Activated naive CD8-positive, alpha-beta T cell treated with anti-CD3 and anti-CD28 coated beads, Interleukin-2, amount 50 U/mL, for 24 hours (primary cell): Measurements from ENCODE around the gene HS2ST1.
"Not testable (repeated sequence)": the region's sequence is repeated elsewhere in the genome, so short reads cannot be mapped to it uniquely, and the experiment has no call there.

Experiments used
- ATAC-seq: fragments of 150-1000 bp; cut with Tn5 transposase; one replicate; pipeline ENCODE4 v1.10.0; 2021
- DNase-seq: peaks from one replicate; pipeline ENCODE4 v3.0.0; 2021
- H3K27ac Mint-ChIP-seq: one replicate; pipeline ENCODE4 v1.8.0; 2021; ENCODE audit warnings: mild to moderate bottlenecking, mixed read lengths
- H3K27me3 Mint-ChIP-seq: one replicate; pipeline ENCODE4 v1.8.0; 2021; ENCODE audit warnings: mixed read lengths
- H3K36me3 Mint-ChIP-seq: one replicate; pipeline ENCODE4 v1.8.0; 2021; ENCODE audit warnings: low read depth, mixed read lengths
- H3K4me1 Mint-ChIP-seq: one replicate; pipeline ENCODE4 v1.8.0; 2021; ENCODE audit warnings: mixed read lengths
- H3K4me3 Mint-ChIP-seq: one replicate; pipeline ENCODE4 v1.8.0; 2021; ENCODE audit warnings: mild to moderate bottlenecking, moderate library complexity, mixed read lengths
- H3K9me3 Mint-ChIP-seq: one replicate; pipeline ENCODE4 v1.8.0; 2021; ENCODE audit warnings: mixed read lengths

HS2ST1 gene

DNA sequence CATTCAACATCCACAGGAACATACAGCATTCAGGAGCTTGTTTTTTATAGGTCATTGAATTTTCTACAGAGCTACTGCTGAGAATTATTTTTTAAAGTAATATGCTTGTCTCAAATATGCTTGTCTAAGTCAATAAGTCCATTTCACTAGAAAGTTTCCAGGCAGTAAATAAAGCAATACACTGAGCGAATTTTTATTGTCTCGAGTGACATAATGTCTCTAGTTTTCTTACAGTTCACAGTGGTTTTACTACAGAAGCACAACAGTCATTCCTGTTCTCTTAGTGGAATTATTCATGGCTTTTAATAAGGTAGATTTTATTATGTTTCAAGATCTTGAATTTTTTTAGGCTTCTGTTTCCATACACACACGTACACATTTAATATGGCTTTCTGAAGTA, 83.8 kb downstream of the HS2ST1 start:
- DNase-seq (no peak), ATAC-seq (no peak)
- H3K4me1 Mint-ChIP-seq: peaks cover 17% of the 10 kb centered on the region
- H3K4me3 Mint-ChIP-seq: no peak overlapping the region
- H3K27ac Mint-ChIP-seq: no peak overlapping the region
- H3K36me3 Mint-ChIP-seq: peaks cover 10% of the 10 kb centered on the region
- no peaks in the 10 kb centered on the region for H3K9me3 Mint-ChIP-seq
- no peaks in the 10 kb centered on the region for H3K27me3 Mint-ChIP-seq

- Mint-ChIP-seq H3K27me3 (no peaks in the 10 kb centered on the region), H3K27ac (no peak overlapping the region), H3K36me3 (peaks cover 10% of the 10 kb centered on the region), H3K4me3 (no peak overlapping the region), H3K9me3 (no peaks in the 10 kb centered on the region), H3K4me1 (peaks cover 17% of the 10 kb centered on the region)
- ATAC-seq: peak; percentile 61
- no peak for DNase-seq
Observed at GRCh38 chr1:86998727-86999126, 84.3 kb downstream of the HS2ST1 start.

- no peak for DNase-seq
- H3K9me3 Mint-ChIP-seq: no peaks in the 10 kb centered on the region
- peaks cover 17% of the 10 kb centered on the region for H3K4me1 Mint-ChIP-seq
- peaks cover 10% of the 10 kb centered on the region for H3K36me3 Mint-ChIP-seq
- H3K27ac Mint-ChIP-seq: no peak overlapping the region
- no peaks in the 10 kb centered on the region for H3K27me3 Mint-ChIP-seq
- no peak for ATAC-seq
- H3K4me3 Mint-ChIP-seq: no peak overlapping the region
Observed at GRCh38 chr1:87000460-87000859, 86.0 kb downstream of the HS2ST1 start.

DNA sequence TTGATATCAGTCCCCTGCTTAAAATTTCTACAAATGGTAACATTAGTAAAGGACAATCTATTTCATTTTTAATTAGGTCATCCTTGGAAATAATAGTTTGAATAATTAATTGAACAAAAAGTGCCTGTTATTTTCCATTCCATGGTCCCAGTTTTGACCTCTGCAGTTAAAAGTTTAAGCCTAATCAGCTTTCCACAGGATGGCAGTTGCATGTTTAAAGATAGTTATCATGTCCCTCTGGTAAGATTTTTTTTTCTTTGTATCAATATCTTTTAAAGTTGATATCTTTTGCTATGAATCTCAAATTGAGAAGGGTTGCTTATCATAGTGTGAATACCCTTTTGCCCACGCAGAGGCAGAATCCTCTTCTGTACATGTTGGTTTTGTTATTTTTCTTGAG, 90.4 kb downstream of the HS2ST1 start:
- ATAC-seq: no peak
- Mint-ChIP-seq H3K4me1 (no peaks in the 10 kb centered on the region), H3K4me3 (no peak overlapping the region), H3K9me3 (no peaks in the 10 kb centered on the region), H3K27me3 (no peaks in the 10 kb centered on the region), H3K36me3 (peaks cover 6% of the 10 kb centered on the region), H3K27ac (no peak overlapping the region)
- no peak for DNase-seq

GRCh38 chr1:87007323-87007722, 92.9 kb downstream of the HS2ST1 start:
- no peak overlapping the region for H3K27ac Mint-ChIP-seq
- DNase-seq: no peak
- no peak for ATAC-seq

DNA sequence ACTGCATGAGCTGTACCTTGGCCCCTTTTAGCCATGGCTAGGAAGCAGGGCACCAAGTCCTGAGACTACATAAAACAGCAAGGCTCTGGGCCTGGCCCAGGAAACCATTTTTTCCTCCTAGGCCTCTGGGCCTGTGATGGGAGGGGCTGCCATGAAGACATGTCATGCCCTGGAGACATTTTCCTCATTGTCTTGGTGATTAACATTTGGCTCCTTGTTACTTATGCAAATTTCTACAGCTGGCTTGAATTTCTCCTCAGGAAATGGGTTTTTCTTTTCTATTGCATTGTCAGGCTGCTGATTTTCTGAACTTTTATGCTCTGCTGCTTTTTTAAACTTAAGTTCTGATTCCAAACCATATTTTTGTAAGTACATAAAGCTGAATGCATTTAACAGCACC, 99.0 kb downstream of the HS2ST1 start:
- not testable (repeated sequence) for H3K27ac Mint-ChIP-seq, ATAC-seq, H3K4me3 Mint-ChIP-seq, H3K27me3 Mint-ChIP-seq, H3K4me1 Mint-ChIP-seq
- peaks cover 13% of the 10 kb centered on the region for H3K9me3 Mint-ChIP-seq
- DNase-seq: peak; percentile 7
- peaks cover 31% of the 10 kb centered on the region for H3K36me3 Mint-ChIP-seq

More at GRCh38 chr1:87007323-87007722, 92.9 kb downstream of the HS2ST1 start:
- Mint-ChIP-seq H3K9me3 (peaks cover 8% of the 10 kb centered on the region), H3K4me1 (no peaks in the 10 kb centered on the region), H3K36me3 (peaks cover 18% of the 10 kb centered on the region), H3K27me3 (no peaks in the 10 kb centered on the region), H3K4me3 (no peak overlapping the region)

GRCh38 chr1:87017998-87018672, 103.7 kb downstream of the HS2ST1 start:
- Mint-ChIP-seq H3K4me1 (no peaks in the 10 kb centered on the region), H3K27ac (no peak overlapping the region), H3K27me3 (no peaks in the 10 kb centered on the region), H3K36me3 (peaks cover 11% of the 10 kb centered on the region), H3K9me3 (no peaks in the 10 kb centered on the region), H3K4me3 (no peak overlapping the region)
- no peak for ATAC-seq
- DNase-seq: no peak

DNA sequence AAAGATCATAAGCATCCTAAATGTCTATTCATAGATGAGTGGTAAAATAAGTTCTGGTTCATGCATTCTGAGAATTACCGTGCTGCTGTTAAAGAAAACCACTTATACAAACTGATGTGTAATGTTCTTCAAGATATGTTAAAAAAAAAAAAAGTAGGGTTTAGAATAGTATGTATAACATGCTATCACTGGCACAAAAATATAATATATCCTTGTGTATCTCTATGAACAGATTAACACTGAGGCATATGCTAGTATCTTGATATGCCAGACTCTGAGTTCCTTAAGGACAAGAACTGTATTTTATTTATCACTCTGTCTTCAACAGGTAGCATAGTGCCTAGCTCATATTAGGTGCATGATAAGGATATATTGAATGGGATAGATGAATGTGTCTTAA, 108.9 kb downstream of the HS2ST1 start:
- no peaks in the 10 kb centered on the region for H3K27me3 Mint-ChIP-seq
- no peaks in the 10 kb centered on the region for H3K4me1 Mint-ChIP-seq
- H3K36me3 Mint-ChIP-seq: no peaks in the 10 kb centered on the region

GRCh38 chr1:87024936-87025540, 110.6 kb downstream of the HS2ST1 start:
- H3K4me1 Mint-ChIP-seq: no peaks in the 10 kb centered on the region
- no peak for DNase-seq
- no peak overlapping the region for H3K4me3 Mint-ChIP-seq
- H3K9me3 Mint-ChIP-seq: no peaks in the 10 kb centered on the region
- no peaks in the 10 kb centered on the region for H3K36me3 Mint-ChIP-seq
- H3K27ac Mint-ChIP-seq: no peak overlapping the region
- H3K27me3 Mint-ChIP-seq: no peaks in the 10 kb centered on the region
- no peak for ATAC-seq

More for the DNA sequence above, 108.9 kb downstream of the HS2ST1 start:
- Mint-ChIP-seq H3K4me3 (no peak overlapping the region), H3K27ac (no peak overlapping the region), H3K9me3 (no peaks in the 10 kb centered on the region)
- ATAC-seq (no peak), DNase-seq (no peak)

GRCh38 chr1:87027561-87027960, 113.1 kb downstream of the HS2ST1 start:
- ATAC-seq, H3K4me3 Mint-ChIP-seq, H3K9me3 Mint-ChIP-seq, H3K27ac Mint-ChIP-seq, DNase-seq, H3K27me3 Mint-ChIP-seq, H3K36me3 Mint-ChIP-seq, H3K4me1 Mint-ChIP-seq: not testable (repeated sequence)

DNA sequence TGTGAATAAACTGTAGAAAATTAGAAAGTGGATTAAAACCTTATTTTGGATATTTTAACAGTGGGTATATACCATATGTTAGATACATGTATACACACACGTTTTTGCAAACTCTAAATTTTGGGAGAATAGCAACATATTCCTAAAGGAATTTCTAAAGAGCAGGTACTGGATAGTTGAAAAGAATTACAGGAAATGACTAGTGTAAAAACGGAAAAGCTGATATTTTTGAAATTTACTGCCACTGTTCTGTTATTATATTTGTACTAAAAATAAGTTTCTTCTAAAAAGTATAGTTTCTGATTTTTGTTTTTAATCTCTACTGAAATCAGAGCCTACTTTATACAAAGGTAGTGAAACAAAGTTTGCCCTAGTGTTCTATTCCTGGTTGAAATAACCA, 114.1 kb downstream of the HS2ST1 start:
- DNase-seq (no peak), ATAC-seq (no peak)
- H3K4me1 Mint-ChIP-seq: no peaks in the 10 kb centered on the region
- no peaks in the 10 kb centered on the region for H3K27me3 Mint-ChIP-seq
- H3K36me3 Mint-ChIP-seq: no peaks in the 10 kb centered on the region
- H3K9me3 Mint-ChIP-seq: no peaks in the 10 kb centered on the region
- H3K4me3 Mint-ChIP-seq: no peak overlapping the region
- H3K27ac Mint-ChIP-seq: no peak overlapping the region

DNA sequence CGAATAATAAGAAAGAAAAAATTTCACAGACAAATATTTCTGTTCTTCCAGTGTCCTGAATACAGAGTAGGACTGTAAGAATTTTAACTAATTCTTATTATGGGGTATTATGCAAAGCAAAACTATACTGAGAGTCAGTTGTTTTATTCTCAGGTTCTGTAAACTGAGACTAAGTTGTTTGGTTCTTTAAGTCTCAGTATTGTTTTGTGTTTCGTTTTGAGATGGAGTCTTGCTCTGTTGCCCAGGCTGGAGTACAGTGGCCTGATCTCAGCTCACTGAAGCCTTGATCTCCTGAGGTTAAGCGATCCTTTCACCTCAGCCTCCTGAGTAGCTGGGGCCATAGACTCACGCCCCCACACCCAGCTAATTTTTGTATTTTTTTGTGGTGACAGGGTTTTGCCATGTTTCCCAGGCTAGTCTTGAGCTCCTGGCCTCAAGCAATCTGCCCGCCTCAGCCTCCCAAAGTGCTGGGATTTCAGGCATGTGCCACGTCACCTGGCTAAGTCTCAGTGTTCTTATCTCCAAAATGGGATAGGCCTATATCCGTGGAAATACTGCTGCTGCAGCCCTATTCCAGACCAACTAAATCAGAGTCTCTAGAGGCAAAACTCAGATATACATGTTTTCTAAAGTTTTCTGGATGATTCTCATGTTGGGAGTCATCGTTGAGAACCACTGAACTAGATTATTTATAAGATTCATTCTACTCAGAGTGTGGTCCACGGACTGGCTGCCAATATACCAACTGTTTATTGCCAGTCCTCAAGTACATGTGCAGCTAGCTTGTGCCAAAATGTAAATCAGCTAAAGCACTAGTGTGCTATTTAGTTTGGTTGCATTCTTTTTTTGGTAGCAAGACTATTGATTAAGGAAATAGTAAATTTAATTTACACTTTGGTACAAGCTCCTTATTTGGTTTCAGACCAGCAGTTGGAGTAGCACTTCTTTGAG, 116.6 kb downstream of the HS2ST1 start:
- H3K27ac Mint-ChIP-seq: no peak overlapping the region
- H3K4me3 Mint-ChIP-seq: no peak overlapping the region
- H3K9me3 Mint-ChIP-seq: no peaks in the 10 kb centered on the region
- H3K4me1 Mint-ChIP-seq: no peaks in the 10 kb centered on the region
- H3K36me3 Mint-ChIP-seq: no peaks in the 10 kb centered on the region
- no peak for DNase-seq
- H3K27me3 Mint-ChIP-seq: no peaks in the 10 kb centered on the region
- no peak for ATAC-seq

- no peaks in the 10 kb centered on the region for H3K9me3 Mint-ChIP-seq
- H3K4me3 Mint-ChIP-seq: no peak overlapping the region
- H3K27me3 Mint-ChIP-seq: no peaks in the 10 kb centered on the region
- H3K27ac Mint-ChIP-seq: no peak overlapping the region
- no peak for DNase-seq
- H3K4me1 Mint-ChIP-seq: no peaks in the 10 kb centered on the region
- ATAC-seq: no peak
- H3K36me3 Mint-ChIP-seq: no peaks in the 10 kb centered on the region
Observed at GRCh38 chr1:87034351-87034750, 119.9 kb downstream of the HS2ST1 start.

GRCh38 chr1:87039096-87039495, 124.7 kb downstream of the HS2ST1 start:
- Mint-ChIP-seq H3K4me3 (no peak overlapping the region), H3K9me3 (no peaks in the 10 kb centered on the region), H3K4me1 (peaks cover 24% of the 10 kb centered on the region), H3K36me3 (no peaks in the 10 kb centered on the region), H3K27ac (no peak overlapping the region), H3K27me3 (no peaks in the 10 kb centered on the region)
- no peak for DNase-seq
- ATAC-seq: no peak
